Measurements from ENCODE around the gene GPR162.
A peak's percentile ranks its signal among the peaks of the same experiment; 100 is the strongest.

Gene GPR162

DNA sequence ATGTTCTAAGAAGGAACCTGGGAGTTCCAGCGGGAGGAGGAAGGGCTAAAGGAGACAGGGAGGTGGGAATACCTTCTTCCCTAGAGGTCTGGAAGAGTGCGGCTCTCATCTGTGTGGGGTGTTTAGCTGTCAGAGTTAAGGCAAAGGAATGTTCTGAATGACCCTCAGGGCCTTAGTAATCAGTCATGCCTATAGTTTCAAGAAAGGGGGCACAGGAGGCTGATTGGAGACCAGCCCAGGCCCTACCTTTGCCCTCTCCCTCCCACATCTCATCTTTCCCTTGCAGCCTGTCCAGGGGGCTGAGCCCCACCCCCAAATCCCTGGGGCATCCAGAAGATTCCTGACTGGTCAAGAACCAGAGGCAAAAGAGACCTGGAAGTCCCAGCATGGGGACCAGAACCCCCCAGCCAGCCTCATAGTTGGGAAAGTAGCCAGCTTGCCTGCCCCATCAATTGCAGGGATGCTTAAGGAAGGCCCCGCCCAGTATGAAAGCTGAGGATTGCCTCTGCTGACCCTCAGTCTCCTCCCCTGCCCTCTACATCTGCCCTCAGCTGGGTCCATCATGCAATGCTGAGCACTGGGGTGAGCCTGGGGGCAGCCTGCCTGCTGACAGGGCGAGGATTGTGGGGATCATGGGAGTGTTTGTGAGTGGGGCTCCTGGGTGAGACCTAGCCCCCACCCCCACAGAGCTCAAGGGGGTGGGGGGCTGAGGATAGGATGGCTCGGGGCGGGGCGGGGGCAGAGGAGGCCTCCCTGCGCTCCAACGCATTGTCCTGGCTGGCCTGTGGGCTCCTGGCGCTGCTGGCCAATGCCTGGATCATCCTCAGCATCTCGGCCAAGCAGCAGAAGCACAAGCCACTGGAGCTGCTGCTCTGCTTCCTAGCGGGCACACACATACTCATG lies 1.8 kb downstream of the GPR162 start:
- no peak for DNase-seq (ENCODE audit: low spot score)
- Histone ChIP-seq H3K4me3 (no peak overlapping the region), H3K27ac (no peak overlapping the region)
- TF ChIP-seq, protein P1, sequence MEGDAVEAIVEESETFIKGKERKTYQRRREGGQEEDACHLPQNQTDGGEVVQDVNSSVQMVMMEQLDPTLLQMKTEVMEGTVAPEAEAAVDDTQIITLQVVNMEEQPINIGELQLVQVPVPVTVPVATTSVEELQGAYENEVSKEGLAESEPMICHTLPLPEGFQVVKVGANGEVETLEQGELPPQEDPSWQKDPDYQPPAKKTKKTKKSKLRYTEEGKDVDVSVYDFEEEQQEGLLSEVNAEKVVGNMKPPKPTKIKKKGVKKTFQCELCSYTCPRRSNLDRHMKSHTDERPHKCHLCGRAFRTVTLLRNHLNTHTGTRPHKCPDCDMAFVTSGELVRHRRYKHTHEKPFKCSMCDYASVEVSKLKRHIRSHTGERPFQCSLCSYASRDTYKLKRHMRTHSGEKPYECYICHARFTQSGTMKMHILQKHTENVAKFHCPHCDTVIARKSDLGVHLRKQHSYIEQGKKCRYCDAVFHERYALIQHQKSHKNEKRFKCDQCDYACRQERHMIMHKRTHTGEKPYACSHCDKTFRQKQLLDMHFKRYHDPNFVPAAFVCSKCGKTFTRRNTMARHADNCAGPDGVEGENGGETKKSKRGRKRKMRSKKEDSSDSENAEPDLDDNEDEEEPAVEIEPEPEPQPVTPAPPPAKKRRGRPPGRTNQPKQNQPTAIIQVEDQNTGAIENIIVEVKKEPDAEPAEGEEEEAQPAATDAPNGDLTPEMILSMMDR (IDR thresholded peaks at IDR 0.05): no peak

DNA sequence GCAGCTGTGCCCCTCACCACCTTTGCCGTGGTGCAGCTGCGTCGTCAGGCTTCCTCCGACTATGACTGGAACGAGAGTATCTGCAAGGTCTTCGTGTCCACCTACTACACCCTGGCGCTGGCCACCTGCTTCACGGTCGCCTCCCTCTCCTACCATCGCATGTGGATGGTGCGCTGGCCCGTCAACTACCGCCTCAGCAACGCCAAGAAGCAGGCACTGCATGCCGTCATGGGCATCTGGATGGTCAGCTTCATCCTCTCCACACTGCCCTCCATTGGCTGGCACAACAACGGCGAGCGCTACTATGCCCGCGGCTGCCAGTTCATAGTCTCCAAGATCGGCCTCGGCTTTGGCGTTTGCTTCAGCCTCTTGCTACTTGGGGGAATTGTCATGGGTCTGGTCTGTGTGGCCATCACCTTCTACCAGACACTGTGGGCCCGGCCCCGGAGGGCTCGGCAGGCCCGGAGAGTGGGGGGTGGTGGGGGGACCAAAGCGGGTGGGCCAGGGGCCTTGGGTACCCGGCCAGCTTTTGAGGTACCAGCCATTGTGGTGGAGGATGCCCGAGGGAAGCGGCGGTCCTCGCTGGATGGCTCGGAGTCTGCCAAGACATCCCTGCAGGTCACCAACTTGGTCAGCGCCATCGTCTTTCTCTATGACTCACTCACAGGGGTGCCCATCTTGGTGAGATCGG lies 2.6 kb downstream of the GPR162 start:
- TF ChIP-seq, protein P1 (IDR thresholded peaks at IDR 0.05): no peak

DNA sequence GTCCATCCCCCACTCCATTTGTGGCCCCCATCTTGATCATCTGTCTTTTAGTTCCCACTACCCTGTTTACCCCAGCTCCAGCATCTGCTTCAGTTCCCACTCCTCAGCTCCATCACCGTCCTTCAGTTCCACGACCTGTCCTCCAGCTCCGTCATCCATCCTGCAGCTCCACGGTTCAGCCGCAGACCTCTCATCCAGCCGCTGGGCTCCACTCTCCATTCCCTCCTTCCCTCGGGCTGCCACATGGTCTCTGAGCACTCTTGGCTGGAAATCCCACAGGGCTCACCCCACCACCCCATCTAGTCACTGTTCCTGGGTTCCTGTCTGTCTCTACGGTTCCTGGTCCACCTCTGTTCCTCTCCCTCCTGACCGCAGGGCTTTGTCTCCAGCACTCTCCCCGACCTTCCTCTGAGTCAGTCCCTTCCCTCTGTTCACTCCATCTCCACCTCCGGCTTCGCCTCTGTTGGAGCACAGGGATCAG lies 3.3 kb downstream of the GPR162 start:
- H3K27ac ChIP-seq: no peak overlapping the region
- no peak for DNase-seq (ENCODE audit: low spot score)
- TF ChIP-seq, protein P1 (IDR thresholded peaks at IDR 0.05): no peak
- peak overlapping the region; percentile 54 for H3K4me3 ChIP-seq

More for the DNA sequence above, 2.6 kb downstream of the GPR162 start:
- no peak overlapping the region for H3K27ac ChIP-seq
- DNase-seq (ENCODE audit: low spot score): no peak
- H3K4me3 ChIP-seq: no peak overlapping the region

DNA sequence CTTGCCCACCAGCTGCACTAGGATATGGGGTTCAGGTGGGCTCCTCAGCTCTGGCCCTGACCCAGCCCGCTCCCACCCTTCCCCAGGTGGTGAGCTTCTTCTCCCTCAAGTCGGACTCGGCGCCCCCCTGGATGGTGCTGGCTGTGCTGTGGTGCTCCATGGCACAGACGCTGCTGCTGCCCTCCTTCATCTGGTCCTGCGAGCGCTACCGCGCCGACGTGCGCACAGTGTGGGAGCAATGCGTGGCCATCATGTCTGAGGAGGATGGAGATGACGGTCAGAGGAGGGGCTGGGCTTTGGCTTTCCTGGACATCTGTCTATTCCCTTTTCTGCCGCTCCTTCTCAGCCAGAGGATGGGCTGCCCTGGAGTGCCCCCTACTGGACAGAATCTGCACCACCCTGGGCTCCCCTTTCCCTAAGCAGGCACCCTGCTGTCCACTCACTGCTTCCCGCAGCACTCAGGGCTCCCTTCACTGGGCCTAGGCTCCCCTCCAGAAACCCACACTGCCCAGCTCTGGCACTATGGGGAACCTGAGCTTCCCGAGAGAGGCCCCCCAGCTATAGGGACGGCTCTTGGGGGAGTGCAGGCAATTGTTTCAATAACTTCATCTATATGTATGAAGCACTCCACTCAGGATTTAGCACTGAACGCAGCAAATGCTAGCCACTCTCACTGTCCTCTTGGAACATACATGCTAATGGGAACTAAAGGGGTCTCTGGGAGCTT lies 3.9 kb downstream of the GPR162 start:
- peak; percentile 87 for DNase-seq (ENCODE audit: low spot score)
- Histone ChIP-seq H3K4me3 (peak overlapping the region; percentile 54), H3K27ac (no peak overlapping the region)
- TF ChIP-seq, protein P1 (IDR thresholded peaks at IDR 0.05): peak; percentile 91

DNA sequence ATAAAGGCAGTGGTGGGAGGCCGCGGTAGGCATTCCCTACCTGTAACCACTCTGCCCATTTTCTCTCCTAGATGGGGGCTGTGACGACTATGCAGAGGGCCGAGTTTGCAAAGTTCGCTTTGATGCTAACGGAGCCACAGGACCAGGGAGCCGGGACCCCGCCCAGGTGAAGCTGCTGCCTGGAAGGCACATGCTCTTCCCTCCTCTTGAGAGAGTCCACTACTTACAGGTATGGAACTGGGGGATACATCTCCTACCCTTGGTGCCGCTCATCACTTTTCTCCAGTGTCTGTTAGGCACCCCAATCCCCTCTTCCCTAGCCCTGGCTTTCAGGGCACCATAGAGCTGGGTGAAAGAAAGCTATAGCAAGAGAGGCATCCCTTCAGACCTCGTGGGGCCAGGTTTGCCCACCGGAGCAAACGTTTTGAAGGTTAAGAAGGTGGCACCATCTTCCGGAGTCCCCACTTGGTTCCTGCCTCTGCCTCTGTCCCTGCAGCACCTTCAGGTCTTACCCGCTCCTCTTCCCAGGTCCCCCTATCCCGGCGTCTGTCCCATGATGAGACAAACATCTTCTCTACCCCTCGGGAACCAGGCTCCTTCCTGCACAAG lies 4.6 kb downstream of the GPR162 start:
- TF ChIP-seq, protein P1 (IDR thresholded peaks at IDR 0.05): no peak
- Histone ChIP-seq H3K4me3 (no peak overlapping the region), H3K27ac (no peak overlapping the region)
- DNase-seq (ENCODE audit: low spot score): no peak

DNA sequence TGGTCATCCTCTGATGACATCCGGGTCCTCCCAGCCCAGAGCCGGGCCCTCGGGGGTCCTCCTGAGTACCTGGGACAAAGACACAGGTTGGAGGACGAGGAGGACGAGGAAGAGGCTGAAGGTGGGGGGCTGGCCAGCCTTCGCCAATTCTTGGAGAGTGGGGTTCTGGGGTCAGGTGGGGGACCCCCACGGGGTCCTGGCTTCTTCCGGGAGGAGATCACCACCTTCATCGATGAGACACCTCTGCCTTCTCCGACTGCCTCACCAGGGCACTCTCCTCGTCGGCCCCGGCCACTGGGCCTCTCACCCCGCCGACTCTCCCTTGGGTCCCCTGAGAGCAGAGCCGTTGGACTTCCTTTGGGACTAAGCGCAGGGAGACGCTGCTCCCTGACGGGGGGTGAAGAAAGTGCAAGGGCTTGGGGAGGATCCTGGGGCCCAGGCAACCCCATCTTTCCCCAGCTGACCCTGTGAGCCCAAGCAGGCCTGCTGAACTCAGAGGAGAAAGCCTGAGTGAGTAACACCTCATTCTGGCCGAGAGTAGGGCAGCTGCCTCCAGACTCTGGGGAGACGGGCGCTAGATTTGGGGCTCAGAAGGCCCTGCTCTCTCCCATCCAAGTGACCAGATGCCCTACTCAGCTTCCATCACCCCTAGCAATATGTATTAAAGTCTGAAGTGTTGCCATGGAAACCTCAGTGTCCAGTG lies 5.3 kb downstream of the GPR162 start:
- DNase-seq (ENCODE audit: low spot score): no peak
- Histone ChIP-seq H3K4me3 (no peak overlapping the region), H3K27ac (peak overlapping the region in 1 of 2 donors; percentile 94)
- TF ChIP-seq, protein P1 (IDR thresholded peaks at IDR 0.05): no peak

All from coronary artery (tissue), 2 donors.